ENCODE results near the gene ADAMTSL4.

The ADAMTSL4 gene

GRCh38 chr1:150574260-150575071 lies 25.3 kb downstream of the ADAMTSL4 start:
- Histone ChIP-seq H3K27me3 (no peaks in the 10 kb centered on the region), H3K4me3 (ENCODE audit: low read depth, low read length) (no peak overlapping the region), H3K9me3 (no peaks in the 10 kb centered on the region), H3K4me1 (no peaks in the 10 kb centered on the region), H3K36me3 (peaks cover 74% of the 10 kb centered on the region)
- DNase-seq, result no peak
- no peak for TF ChIP-seq CTCF (IDR thresholded peaks at IDR 0.05; ENCODE audit: low read depth, low read length)

- Histone ChIP-seq H3K4me3 (ENCODE audit: low read depth, low read length) (no peak overlapping the region), H3K4me1 (no peaks in the 10 kb centered on the region), H3K36me3 (peaks cover 74% of the 10 kb centered on the region), H3K9me3 (no peaks in the 10 kb centered on the region), H3K27me3 (no peaks in the 10 kb centered on the region)
- DNase-seq, result no peak
- no peak for TF ChIP-seq CTCF (IDR thresholded peaks at IDR 0.05; ENCODE audit: low read depth, low read length)
These were observed 25.9 kb downstream of the ADAMTSL4 start for GRCh38 chr1:150575072-150575489.

GRCh38 chr1:150575518-150576366 lies 26.5 kb downstream of the ADAMTSL4 start:
- H3K27me3 ChIP-seq, result no peaks in the 10 kb centered on the region
- H3K4me1 ChIP-seq, result no peaks in the 10 kb centered on the region
- H3K36me3 ChIP-seq, result peaks cover 74% of the 10 kb centered on the region
- no peak for DNase-seq
- TF ChIP-seq CTCF (IDR thresholded peaks at IDR 0.05; ENCODE audit: low read depth, low read length), result no peak
- H3K4me3 ChIP-seq (ENCODE audit: low read depth, low read length), result peak overlapping the region; percentile 96
- H3K9me3 ChIP-seq, result 0 out of 2 replicates have a peak, but pooled peaks cover 2% of the 10 kb centered on the region

- Histone ChIP-seq H3K9me3 (0 out of 2 replicates have a peak, but pooled peaks cover 2% of the 10 kb centered on the region), H3K36me3 (peaks cover 70% of the 10 kb centered on the region), H3K4me3 (ENCODE audit: low read depth, low read length) (peak overlapping the region; percentile 96), H3K4me1 (no peaks in the 10 kb centered on the region), H3K27me3 (no peaks in the 10 kb centered on the region)
- DNase-seq, result no peak
- TF ChIP-seq CTCF (IDR thresholded peaks at IDR 0.05; ENCODE audit: low read depth, low read length), result no peak
These were observed 27.1 kb downstream of the ADAMTSL4 start for GRCh38 chr1:150576367-150576711.

- H3K4me1 ChIP-seq, result no peaks in the 10 kb centered on the region
- no peaks in the 10 kb centered on the region for H3K27me3 ChIP-seq
- DNase-seq, result no peak
- peaks cover 68% of the 10 kb centered on the region for H3K36me3 ChIP-seq
- H3K9me3 ChIP-seq, result 0 out of 2 replicates have a peak, but pooled peaks cover 2% of the 10 kb centered on the region
- H3K4me3 ChIP-seq (ENCODE audit: low read depth, low read length), result peak overlapping the region; percentile 96
- TF ChIP-seq CTCF (IDR thresholded peaks at IDR 0.05; ENCODE audit: low read depth, low read length), result no peak
These were observed 27.8 kb downstream of the ADAMTSL4 start for GRCh38 chr1:150576794-150577556.

Measured in BE2C (cell line).